Adrenal gland (tissue), 12 donors: ENCODE results near the gene AGAP1. TPM values are rescaled to one million over a fixed set of nuclear protein-coding genes. Genes with fewer than 3 reads are reported as not detected.

Source experiments
- DNase-seq, 7 donors: peaks; one replicate each; pipeline ENCODE4 v3.0.0-alpha.2; 2019 to 2020
- H3K27ac ChIP-seq, 5 donors: fragments of 200-600 bp; sonication (generic) in 4 of 5; 1 replicate in 3 of 5; 2 replicates in 2 of 5; pipeline versions ENCODE4 v1.5.1 to v1.8.0; 2016 to 2020; ENCODE audit warnings: mild to moderate bottlenecking in 1 of 5
- H3K27me3 ChIP-seq: fragments of 200-600 bp; 2 replicates; pipeline ENCODE4 v1.8.0; 2021
- H3K36me3 ChIP-seq, 2 donors: fragments of 200-600 bp; replicated peaks in 1 of 2; 1 replicate in 1 of 2; 2 replicates in 1 of 2; pipeline versions ENCODE4 v1.5.1 to v1.8.0; 2018 to 2022
- H3K4me1 ChIP-seq, 2 donors: fragments of 200-600 bp; replicated peaks in 1 of 2; 1 replicate in 1 of 2; 2 replicates in 1 of 2; pipeline versions ENCODE4 v1.5.1 to v1.8.0; 2018 to 2021
- H3K4me3 ChIP-seq, 4 donors: fragments of 200-600 bp; sonication (generic) in 3 of 4; one replicate each; pipeline ENCODE4 v1.5.1; 2016 to 2018
- H3K9me3 ChIP-seq, 3 donors: fragments of 200-600 bp; sonication (generic) in 1 of 3; replicated peaks in 1 of 3; 1 replicate in 2 of 3; 2 replicates in 1 of 3; pipeline versions ENCODE4 v1.5.1 to v1.8.0; 2016 to 2021
- CTCF ChIP-seq, 6 experiments: fragments of 450-650 bp in 4 of 6; fragments of 200-600 bp in 2 of 6; sonication (generic) in 1 of 6; IDR thresholded peaks; 1 replicate in 5 of 6; 2 replicates in 1 of 6; pipeline versions ENCODE4 v1.5.1 to v1.8.0; 2016 to 2021; ENCODE audit warnings: antibody characterized with exemption in 6 of 6, mild to moderate bottlenecking in 2 of 6, moderate library complexity in 1 of 6
- POLR2A ChIP-seq, 2 donors: fragments of 450-650 bp; IDR thresholded peaks; one replicate each; pipeline ENCODE4 v1.6.1; 2017; ENCODE audit warnings: antibody characterized with exemption in 2 of 2, mild to moderate bottlenecking in 2 of 2, moderate library complexity in 1 of 2
- WGBS, 4 donors: extraction: QIAGEN DNeasy Blood & Tissue Kit in 2 of 4; methylation state at CpG; one replicate each; pipeline versions ENCODE4 v1.1.5 to v1.1.7; 2013 to 2017; 5-methylcytosine and 5-hydroxymethylcytosine counted together
- intact Hi-C, 2 donors: fragments of 100-400 bp; cut with DNase I; formaldehyde crosslinking; loops; one replicate each; pipeline versions ENCODE4 v1.14.1 to v1.15.0; 2022 to 2023
- polyA plus RNA-seq, 3 donors: library from polyadenylated mRNA; stranded (reverse); fragments of 200-250 nt in 2 of 3; fragments of 350-450 nt in 1 of 3; fragmentation: Illumina TruSeq in 1 of 3; extraction: RNeasy Lipid Tissue Mini Kit (QIAGEN cat#74804) in 1 of 3; gene quantifications; one replicate each; pipeline ENCODE4 v1.2.3, GENCODE V29; 2013 to 2014
- total RNA-seq, 9 donors: library from RNA; depleted of rRNA in 4 of 9; stranded (reverse); fragments of >200 nt in 4 of 9; fragments of 120-200 nt in 1 of 9; fragmentation: NEBNext Ultra II Directional in 1 of 9; extraction: Animal tissue kit (Norgen Biotek cat#: 25700) in 1 of 9; gene quantifications; one replicate each; pipeline versions ENCODE4 v1.1.0 to v1.2.4, GENCODE V29; 2013 to 2023
- donor health status: healthy with polysubstance abuse.
- donor health status: Bipolar disorder and iron deficiency.
- donor health status: DM: yes; HTN: yes; CAD: no.
- donor health status: DM: no; HTN: no; CAD: no.
- donor health status: DM: no; HTN: no; CAD: no.
- donor health status: DM: yes; HTN: yes; CAD: no.

The AGAP1 gene
- total and polyA plus RNA-seq, 12 donors = 5.3 to 29.6 (median 17.7) TPM

- no peak for DNase-seq
- Histone ChIP-seq H3K36me3 (no peaks in the 10 kb centered on the region), H3K27me3 (no peaks in the 10 kb centered on the region), H3K9me3 (no peaks in the 10 kb centered on the region), H3K4me1 (no peaks in the 10 kb centered on the region), H3K27ac (no peak overlapping the region), H3K4me3 (no peak overlapping the region)
- no peak for TF ChIP-seq POLR2A (IDR thresholded peaks at IDR 0.05)
- TF ChIP-seq CTCF (IDR thresholded peaks at IDR 0.05) = no peak
- WGBS, 4 donors = 93 to 98% (median 96%) methylated on average over 8 of the region's 8 CpGs
- intact Hi-C loops = no loop called here
Observed at GRCh38 chr2:235706506-235706905, 212.7 kb downstream of the AGAP1 start.

- TF ChIP-seq POLR2A (IDR thresholded peaks at IDR 0.05) (no peak), CTCF (IDR thresholded peaks at IDR 0.05) (no peak)
- intact Hi-C loops = no loop called here
- Histone ChIP-seq H3K4me3 (no peak overlapping the region), H3K9me3 (no peaks in the 10 kb centered on the region), H3K4me1 (no peaks in the 10 kb centered on the region), H3K36me3 (no peaks in the 10 kb centered on the region), H3K27ac (no peak overlapping the region), H3K27me3 (no peaks in the 10 kb centered on the region)
- WGBS, 4 donors = 88 to 93% (median 92%) methylated on average over 16 to 18 of the region's 18 CpGs
- DNase-seq = no peak
Observed at GRCh38 chr2:235707411-235708096, 213.7 kb downstream of the AGAP1 start.

- DNase-seq = peak in 2 of 7 donors; percentile 9 to 24
- no peak for TF ChIP-seq CTCF (IDR thresholded peaks at IDR 0.05)
- H3K9me3 ChIP-seq = no peaks in the 10 kb centered on the region
- H3K4me1 ChIP-seq = no peaks in the 10 kb centered on the region
- H3K27me3 ChIP-seq = no peaks in the 10 kb centered on the region
- H3K27ac ChIP-seq = no peak overlapping the region
- no peak overlapping the region for H3K4me3 ChIP-seq
- H3K36me3 ChIP-seq = no peaks in the 10 kb centered on the region
- intact Hi-C loops = no loop called here
- 58 to 73% (median 70%) methylated on average over 10 to 14 of the region's 14 CpGs for WGBS, 4 donors
Observed at GRCh38 chr2:235709124-235709813, 215.4 kb downstream of the AGAP1 start.

DNA sequence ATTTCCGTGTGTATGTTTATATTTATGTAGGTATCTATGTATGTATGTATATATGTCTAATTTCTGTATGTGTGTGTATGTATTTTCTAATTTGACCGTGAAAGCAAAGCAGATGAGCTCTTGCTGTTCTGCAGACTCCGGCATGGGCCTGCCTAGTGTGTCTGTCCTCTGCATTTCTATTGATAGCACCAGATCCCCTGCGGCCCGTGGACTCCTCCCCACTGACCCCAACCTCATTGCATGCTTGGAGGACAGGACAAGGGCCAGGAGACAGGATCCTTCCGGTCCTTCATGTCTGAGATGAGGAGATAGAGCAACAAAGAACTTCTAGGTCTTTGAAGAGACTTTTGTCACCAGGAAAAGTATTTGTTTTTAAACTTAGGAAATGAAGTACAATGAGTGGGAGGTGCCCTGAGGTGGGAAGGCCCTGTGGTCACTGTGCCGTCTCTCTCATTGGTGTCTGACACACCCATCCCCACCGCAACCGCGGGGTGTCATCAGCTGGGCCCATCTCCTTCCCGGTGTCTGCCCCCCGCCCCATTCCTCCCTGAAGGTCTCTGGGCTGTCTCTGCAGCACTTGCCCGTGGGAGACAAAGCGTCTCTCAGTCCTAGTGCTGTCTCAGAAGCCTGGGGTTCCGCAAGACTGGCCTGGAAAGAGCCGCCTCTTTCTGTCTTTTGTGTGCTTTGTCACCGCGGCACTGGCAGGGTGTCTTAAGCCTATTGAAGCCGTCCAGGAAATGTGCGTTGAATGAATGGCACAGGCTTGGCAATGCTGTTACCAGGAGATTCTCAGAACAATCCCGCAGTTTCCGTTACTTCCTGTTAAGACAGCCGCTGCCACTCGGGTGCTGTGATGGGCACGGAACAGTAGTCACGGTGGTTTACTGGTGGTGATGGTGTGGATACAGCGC is 216.4 kb downstream of the AGAP1 start:
- no peaks in the 10 kb centered on the region for H3K4me1 ChIP-seq
- H3K27me3 ChIP-seq = no peaks in the 10 kb centered on the region
- 83 to 88% (median 85%) methylated on average over 26 to 27 of the region's 27 CpGs for WGBS, 4 donors
- no peaks in the 10 kb centered on the region for H3K9me3 ChIP-seq
- intact Hi-C loops = no loop called here
- TF ChIP-seq CTCF (IDR thresholded peaks at IDR 0.05) (no peak), POLR2A (IDR thresholded peaks at IDR 0.05) (no peak)
- no peak overlapping the region for H3K4me3 ChIP-seq
- DNase-seq = peak in 2 of 7 donors; percentile 29 to 47
- no peaks in the 10 kb centered on the region for H3K36me3 ChIP-seq
- peak overlapping the region in 1 of 5 donors; percentile 6 for H3K27ac ChIP-seq
